ENCODE results near the gene GFER.
"Not testable (repeated sequence)": the region's sequence is repeated elsewhere in the genome, so short reads cannot be mapped to it uniquely, and the experiment has no call there.

GFER gene

DNA sequence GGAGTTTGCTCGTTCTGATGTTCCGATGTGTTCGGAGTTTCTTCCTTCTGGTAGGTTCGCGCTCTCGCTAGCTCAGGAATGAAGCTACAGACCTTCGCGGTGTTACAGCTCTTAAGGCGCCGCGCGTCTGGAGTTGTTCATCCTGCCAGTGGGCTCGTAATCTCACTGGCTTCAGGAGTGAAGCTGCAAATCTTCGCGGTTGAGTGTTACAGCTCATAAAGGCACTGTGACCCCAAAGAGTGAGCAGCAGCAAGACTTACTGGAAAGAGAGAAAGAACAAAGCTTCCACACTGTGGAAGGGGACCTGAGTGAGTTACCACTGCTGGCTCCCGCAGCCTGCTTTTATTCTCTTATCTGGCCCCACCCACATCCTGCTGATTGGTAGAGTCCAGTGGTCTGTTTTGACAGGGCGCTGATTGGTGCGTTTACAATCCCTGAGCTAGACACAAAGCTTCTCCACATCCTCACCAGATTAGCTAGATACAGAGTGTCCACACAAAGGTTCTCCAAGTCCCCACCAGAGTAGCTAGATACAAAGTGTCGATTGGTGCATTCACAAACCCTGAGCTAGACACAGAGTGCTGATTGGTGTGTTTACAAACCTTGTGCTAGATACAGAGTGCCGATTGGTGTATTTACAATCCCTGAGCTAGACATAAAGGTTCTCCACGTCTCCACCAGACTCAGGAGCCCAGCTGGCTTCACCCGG is 26.4 kb upstream of the GFER start:
- DNase-seq (ENCODE audit: low read depth) = not testable (repeated sequence)

DNA sequence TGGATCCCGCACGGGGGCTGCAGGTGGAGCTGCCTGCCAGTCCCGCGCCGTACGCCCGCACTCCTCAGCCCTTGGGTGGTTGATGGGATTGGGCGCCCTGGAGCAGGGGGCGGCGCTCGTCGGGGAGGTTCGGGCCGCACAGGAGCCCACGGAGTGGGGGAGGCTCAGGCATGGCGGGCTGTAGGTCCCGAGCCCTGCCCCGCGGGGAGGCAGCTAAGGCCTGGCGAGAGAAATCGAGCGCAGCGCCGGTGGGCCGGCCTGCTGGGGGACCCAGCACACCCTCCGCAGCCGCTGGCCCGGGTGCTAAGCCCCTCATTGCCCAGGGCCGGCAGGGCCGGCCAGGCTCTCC is 25.9 kb upstream of the GFER start:
- not testable (repeated sequence) for DNase-seq (ENCODE audit: low read depth)

DNA sequence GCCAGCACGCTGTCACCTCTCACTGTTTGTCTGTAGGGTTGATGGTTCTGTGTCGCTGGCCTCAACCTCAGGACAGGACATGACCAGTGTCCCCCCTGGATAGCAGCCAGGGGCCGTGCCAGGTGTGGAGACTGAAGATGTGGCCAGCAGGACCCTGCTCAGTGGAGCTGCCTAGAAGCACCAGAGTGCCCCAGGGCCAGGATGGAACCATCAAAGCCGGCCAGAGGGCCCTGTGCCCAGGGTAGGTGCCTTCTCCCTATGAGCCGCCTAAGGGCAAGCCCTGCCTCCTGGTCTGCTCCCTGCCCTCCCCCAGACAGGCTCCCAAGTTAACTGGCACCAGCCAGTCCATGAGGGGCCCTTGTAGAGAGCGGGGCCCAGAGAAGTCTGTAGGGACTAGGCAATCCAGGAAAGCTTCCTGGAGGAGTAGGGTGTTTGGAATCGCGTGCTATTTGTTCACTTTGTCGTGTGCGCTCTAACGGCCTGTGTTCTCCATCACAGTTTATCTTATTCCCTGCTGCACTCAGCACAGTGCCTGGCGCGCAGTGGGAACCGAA is 25.2 kb upstream of the GFER start:
- no peak for DNase-seq (ENCODE audit: low read depth)

DNA sequence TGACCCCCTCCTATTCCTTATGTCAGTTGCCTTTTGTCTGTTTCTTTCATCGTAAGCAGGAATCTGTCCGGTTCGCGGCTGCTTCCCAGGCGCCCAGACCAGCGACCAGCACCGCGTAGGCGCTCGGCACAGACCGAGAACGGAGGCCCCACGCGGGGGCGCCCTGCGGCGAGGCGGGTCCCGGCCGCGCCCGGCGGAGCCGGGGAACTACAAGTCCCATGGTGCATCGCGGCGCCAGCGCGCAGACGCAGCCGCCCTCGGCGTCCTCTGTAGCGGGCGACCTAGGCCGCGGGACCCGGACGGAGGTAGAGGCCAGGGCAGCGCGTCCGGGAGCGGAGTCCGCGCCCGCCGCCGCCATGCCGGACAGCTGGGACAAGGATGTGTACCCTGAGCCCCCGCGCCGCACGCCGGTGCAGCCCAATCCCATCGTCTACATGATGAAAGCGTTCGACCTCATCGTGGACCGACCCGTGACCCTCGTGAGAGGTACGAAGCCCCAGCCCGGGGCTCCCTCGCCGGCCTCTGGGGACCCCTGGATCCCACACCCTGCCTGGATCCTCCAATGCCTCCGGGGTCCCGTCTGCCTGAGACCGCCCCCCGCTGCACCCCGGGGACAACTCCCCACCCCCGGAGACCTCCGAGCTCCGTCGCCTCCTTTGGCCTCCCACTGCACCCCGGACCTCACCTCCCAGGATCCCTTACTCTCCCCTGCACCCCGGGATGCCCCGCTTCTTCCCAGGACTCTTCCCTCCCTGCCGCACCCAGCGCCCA is 24.5 kb upstream of the GFER start, which contains the start of gene NDUFB10:
NDUFB10 (plus strand) TSS at position 270 of the 771 bp plus-strand sequence; CDS start at position 357, 87 bp downstream.
- DNase-seq (ENCODE audit: low read depth) = peak; percentile 89

DNA sequence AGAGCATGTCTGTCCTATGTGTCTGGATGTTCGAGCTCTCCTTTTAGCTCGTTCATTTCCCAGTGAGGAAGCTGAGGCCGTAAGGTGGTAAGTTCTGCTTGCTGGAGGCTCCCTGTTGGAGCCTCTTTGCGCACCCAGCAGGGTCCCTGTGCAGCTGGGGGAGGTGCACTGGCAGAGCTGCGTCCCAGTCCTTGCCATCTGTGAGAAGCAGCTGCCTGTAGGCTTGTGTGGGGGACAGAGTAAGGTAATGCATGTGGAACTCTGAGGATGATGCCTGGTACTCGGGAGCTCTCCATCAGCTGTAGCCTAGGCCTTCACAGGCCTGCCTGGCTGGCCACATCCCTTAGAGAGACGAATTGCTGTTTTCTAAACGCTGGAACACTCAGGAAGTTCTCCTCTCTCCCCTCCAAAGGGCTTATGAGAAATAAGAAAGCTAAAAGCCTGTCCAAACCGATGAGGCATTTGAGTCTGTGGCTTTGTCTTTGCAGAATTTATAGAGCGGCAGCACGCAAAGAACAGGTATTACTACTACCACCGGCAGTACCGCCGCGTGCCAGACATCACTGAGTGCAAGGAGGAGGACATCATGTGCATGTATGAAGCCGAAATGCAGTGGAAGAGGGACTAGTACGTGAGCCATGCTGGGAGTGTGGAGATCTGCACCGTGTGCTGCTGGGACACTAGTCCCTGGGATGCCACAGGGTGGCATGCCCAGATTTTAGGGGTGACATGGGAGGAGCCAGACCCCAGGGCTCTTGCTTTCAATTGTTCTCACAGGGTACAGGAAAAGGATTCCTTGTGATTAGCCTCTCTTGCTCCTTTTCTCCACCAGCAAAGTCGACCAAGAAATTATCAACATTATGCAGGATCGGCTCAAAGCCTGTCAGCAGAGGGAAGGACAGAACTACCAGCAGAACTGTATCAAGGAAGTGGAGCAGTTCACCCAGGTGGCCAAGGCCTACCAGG is 23.0 kb upstream of the GFER start:
- DNase-seq (ENCODE audit: low read depth) = no peak

DNA sequence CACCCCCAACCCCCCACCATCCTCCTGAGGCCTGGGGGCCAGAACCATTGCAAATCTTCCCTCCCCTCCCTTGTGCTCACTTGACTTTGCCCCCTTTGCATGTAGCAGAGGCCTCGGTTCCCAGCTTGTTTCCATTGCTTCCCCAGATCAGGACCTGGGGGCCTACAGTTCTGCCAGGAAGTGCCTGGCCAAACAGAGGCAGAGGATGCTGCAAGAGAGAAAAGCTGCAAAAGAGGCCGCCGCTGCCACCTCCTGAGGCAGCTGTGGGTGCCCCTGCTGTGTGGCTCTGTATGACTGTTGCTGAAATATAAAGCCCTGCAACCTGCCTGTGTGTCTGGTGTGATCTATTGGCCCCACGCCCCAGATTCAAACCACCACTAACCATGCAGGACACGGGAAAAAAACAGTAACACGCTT is 22.3 kb upstream of the GFER start:
- DNase-seq (ENCODE audit: low read depth) = no peak

DNA sequence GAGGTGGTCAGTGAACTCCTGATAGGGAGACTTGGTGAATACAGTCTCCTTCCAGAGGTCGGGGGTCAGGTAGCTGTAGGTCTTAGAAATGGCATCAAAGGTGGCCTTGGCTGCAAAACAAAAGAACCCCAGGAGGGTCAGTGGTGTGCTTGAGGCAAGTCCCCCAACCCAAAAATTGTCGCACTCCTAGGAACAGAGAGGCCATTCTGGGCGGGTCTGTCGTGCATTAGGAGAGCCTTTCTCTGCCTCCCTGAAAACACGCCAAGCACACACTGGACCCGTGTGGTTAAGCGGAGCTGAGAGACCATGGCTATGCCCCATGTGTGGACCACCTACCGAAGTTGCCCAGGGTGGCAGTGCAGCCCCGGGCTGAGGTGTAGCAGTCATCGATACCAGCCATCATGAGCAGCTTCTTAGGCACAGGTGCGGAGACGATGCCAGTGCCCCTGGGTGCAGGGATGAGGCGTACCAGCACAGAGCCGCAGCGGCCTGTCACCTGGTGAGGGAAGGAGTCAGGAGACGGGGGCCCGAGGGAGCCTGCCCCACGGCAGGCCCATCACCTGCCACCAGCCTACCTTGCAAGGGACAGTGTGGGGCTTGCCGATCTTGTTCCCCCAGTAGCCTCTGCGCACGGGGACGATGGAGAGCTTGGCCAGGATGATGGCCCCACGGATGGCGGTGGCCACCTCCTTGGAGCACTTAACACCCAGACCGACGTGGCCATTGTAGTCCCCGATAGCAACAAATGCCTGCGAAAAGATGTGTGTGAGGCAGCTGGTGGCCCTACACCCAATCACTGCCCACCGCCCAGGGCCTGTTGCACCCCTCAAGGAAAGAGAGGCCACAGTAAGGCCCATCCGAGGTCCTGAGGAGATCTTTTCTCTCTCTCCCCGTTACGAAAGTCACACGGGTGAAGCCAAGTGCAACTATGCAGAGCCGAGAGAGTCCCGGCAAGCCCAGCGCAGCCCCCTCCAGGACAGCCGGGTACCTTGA is 21.5 kb upstream of the GFER start:
- DNase-seq (ENCODE audit: low read depth) = not testable (repeated sequence)

DNA sequence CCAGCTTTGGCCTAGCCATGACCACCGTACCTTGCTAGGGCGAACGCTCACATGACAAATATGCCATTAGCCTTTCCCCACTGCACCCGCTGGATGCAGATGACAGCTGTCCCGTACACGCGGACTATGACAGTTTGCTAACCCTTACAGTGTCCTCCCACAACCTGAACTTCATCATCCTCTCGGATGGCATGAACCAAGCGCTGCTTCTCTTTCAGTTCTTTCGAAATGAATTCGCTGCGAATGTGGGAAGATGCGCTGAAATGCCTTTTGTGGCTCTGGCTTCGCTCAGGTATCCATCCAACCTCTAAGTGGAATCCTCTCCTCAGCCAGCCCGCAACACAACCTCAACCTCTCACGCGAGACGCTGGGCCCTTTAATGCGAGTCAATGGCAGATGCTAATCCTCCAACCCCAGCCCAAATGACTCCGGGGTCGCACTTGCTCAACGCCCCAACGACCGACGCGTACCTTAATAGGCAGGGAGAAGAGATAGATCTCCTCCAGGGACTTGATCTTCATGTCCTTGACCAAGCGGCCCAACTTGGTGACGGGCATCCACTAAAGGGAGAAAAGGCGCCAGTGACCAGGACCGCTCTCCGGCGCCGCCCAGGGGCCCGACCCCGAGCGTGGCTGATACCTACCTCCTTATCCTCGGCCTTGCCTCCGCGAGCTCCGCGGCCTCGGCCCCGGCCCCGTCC is 20.0 kb upstream of the GFER start:
- DNase-seq (ENCODE audit: low read depth) = no peak

DNA sequence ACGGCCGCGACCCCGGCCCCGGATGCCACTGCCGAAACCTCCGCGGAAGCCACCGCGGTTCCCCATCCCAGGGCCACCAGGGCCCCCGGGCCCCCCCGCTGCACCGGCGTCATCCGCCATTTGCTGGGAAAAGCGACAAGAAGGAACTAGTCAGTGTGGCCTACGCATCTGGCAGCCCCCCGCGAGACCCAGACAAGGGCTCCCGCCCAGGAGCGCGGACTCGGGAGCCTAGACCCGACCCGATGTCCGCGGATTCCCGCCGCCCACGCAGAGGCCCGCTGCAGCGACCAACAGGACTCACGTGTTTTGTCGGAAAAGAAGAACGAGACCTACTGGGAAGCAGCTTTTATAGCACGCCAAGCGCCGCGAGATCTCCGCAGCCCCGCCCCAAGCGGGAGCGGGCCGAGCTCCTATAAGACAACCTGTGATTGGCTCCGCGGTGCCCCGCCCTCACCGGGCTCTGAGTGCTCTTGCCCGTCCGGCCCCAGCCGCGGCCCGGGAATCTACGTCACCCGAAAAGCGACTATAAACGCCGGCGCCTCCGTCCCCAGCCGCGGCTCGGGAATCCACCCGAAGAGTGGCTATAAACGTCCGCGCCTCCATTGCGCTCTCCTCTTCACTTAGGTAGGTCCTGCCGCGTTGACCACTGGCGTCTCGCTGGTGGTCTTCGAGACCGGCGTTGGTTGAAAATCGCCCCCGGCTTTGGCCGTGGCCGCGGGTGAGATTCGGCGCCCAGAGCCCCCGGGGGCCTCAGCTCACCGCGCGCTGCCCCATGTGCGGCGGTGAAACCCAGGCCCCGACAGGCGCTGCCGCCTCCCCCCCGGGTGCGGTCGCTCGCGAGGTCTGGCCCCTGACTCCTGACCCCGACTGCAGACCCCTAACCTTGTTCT is 19.2 kb upstream of the GFER start, which contains the start of gene RPS2:
RPS2 (minus strand) TSS at position 321 of the 890 bp plus-strand sequence; CDS start at position 120, 201 bp downstream.
- peak; percentile 93 for DNase-seq (ENCODE audit: low read depth)

DNA sequence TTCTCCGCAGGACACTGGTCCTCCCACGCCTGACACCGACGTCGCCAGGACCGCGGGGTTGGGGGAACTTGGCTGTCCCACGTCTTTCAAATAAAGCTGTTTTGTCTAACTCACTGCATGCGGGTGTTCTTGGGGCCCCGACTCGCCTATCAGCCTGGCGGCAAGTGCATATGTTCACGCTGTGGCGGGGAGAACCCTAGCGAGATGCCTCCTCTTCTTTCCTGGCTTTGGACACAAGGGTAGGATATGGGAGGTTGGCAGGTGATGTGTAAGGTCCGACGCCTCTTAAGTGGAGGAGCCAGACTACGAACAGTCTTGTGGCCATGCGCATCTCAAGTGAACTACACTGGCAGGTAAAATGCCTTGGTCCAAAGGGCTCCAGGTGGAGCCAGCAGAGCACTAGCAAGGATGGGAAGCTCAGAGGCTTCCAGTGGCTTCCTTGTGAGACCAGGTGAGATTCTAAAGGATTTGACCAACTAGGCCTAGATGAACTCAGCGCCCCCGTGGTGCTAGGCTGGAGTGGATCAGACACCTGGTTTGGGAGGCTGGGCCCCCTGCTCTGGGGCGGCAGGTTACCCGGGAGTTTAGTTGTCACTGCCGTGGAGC is 18.5 kb upstream of the GFER start:
- DNase-seq (ENCODE audit: low read depth) = no peak

DNA sequence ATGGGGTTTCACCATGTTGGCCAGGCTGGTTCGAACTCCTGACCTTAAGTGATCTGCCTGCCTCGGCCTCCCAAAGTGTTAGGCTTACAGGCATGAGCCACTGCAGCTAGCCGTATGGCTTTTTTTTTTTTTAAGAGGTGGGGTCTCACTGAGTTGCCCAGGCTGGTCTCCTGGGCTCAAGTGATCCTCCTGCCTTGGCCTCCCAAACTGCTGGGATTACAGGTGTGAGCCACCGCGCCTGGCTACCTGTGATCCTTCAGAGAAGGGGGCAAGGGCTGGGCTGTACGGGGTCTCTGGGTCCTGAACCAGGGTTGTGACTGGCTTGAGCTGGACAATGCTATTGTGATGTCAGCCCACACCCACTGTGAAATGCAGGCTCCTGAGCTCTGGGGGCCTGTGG is 17.5 kb upstream of the GFER start, which contains the start of gene RNF151:
RNF151 (plus strand) TSS at position 397 of the 400 bp plus-strand sequence. CDS start 26 bp downstream, outside the sequence.
- no peak for DNase-seq (ENCODE audit: low read depth)

DNA sequence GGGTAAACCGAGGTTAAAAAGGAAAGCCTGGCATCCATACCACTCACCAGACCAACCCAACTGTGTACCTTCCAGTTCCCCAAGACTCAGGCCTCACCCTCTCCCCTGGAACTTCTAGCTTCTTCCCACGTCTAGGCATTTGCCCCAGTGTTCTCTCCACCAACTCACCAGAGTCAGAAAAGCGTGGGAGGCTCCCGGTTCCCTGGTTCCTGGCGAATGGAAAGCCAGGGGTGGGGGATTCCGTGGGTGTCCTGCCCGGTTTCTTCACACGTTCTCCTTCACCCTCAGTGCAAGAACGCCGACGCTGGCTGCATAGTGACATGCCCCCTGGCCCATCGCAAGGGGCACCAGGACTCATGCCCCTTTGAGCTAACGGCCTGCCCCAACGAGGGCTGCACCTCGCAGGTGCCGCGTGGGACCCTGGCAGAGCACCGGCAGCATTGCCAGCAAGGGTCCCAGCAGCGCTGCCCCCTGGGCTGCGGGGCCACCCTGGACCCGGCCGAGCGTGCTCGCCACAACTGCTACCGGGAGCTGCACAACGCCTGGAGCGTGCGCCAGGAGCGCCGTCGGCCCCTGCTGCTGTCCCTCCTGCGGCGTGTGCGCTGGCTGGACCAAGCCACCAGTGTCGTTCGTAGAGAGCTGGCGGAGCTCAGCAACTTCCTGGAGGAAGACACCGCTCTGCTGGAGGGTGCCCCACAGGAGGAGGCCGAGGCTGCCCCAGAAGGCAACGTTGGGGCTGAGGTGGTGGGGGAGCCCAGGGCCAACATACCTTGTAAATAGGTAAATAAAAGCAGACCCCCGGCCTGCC is 15.6 kb upstream of the GFER start:
- no peak for DNase-seq (ENCODE audit: low read depth)

DNA sequence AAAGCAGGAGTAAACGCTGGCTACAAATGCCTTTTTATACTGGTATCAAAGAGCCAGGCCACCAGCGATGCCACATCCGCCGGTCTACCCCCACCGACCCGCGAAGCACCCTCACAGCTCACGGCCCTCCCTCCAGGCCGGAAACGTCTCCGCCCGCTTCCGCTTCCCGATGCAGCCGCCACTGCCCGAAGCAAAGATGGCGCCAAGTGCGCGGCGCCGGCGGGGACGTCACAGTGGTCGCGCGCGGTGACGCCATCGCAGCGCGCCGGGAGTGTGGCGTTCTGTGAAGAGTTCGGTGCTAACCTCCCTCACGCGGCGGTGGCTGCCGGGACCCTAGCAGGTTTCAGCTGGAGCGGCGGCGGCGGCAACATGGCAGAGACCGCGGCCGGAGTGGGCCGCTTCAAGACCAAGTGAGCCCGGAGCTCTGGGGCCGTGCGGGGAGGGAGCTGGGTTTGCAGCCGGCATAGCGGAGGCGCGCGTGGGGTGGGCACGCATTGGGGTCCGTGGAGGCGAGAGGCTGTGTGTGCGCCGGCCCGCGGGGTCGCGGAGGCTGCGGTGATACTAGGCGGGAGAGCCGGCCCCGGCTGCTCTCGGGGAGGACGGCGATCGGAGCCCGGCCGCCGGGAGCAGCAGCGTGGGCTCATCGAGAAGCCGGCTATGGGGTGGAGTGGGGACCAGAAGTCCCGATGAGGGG is 12.1 kb upstream of the GFER start, which contains the start of gene TBL3:
TBL3 (plus strand) TSS at position 258 of the 694 bp plus-strand sequence; CDS start at position 370, 112 bp downstream.
- peak; percentile 93 for DNase-seq (ENCODE audit: low read depth)

DNA sequence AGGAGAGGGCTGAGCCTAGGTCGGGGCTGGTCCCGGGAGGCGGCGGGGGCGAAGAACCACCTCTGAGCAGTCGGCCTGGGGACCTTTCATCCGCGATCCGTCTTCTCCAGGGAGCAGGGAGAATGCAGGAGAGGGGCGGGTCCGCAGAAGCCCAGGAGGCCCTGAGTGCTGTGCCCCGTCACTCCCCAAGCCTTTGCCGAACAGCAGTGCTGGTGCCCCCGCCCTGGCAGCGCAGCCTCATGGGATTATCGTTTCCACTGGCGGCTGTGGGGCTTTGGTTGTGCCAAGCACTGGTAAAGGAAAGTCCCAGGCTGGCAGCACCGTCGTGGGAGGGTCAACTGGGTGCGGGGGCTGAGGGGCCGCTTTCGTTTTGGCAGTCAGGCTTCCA is 11.5 kb upstream of the GFER start:
- DNase-seq (ENCODE audit: low read depth) = no peak

DNA sequence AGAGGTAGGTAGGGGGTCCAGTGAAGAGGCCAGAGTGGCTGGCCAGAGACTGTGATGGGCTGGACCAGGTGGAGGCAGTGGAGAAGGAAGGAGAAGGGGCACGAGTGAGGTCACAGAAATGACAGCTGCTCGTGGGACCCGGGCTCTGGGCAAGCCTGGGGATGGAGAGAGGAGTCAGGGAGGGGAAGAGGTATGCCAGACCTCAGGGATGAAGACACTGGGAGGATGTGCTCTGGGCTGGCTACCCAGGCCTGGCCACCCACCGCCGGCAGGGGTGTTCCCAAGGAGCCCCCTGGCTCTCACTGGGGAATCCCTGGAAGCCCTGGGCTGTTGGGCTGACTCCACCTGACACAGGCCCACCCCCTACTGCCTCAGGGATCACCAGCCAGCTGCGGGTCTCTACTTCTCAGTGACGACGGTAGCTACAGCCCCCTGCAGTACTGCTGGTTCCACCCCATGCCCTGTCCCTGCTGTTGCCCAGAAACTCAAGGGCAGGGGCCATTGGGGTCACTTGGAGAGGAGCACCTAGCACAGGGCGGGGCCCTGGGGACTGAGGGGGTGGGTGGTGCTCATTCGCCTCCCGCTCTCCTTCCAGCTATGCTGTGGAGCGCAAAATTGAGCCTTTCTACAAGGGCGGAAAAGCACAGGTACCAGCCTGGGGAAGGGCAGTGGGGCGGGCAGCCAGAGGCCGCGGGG is 10.4 kb upstream of the GFER start:
- no peak for DNase-seq (ENCODE audit: low read depth)

All from activated T-cell treated with anti-CD3 and anti-CD28 coated beads for 1 hour (primary cell).